ENCODE data around the gene NFE2L3.

NFE2L3 gene

DNA sequence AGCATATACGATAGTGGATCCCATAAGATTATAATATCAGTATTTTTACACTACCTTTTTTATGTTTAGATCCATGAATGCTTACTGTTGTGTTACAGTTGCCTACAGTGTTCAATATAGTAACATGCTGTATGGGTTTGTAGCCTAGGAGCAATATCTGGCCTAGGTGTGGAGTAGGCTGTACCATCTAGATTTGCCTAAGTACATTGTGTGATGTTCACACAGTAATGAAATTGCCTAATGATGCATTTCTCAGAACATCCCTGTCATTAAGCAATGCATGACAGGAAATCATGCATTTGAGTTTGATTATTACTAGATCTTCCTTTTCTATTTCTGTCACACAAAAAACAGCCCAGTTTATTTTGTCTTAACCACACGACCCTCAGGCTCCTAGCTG is 64.1 kb downstream of the NFE2L3 start:
- no peak for DNase-seq (ENCODE audit: low read depth)
- H3K4me3 ChIP-seq (ENCODE audit: low read depth, low read length): no peak overlapping the region
- TF ChIP-seq, protein P1, sequence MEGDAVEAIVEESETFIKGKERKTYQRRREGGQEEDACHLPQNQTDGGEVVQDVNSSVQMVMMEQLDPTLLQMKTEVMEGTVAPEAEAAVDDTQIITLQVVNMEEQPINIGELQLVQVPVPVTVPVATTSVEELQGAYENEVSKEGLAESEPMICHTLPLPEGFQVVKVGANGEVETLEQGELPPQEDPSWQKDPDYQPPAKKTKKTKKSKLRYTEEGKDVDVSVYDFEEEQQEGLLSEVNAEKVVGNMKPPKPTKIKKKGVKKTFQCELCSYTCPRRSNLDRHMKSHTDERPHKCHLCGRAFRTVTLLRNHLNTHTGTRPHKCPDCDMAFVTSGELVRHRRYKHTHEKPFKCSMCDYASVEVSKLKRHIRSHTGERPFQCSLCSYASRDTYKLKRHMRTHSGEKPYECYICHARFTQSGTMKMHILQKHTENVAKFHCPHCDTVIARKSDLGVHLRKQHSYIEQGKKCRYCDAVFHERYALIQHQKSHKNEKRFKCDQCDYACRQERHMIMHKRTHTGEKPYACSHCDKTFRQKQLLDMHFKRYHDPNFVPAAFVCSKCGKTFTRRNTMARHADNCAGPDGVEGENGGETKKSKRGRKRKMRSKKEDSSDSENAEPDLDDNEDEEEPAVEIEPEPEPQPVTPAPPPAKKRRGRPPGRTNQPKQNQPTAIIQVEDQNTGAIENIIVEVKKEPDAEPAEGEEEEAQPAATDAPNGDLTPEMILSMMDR (IDR thresholded peaks at IDR 0.05; ENCODE audit: control insufficient read depth, extremely low read depth, insufficient read depth): no peak

DNA sequence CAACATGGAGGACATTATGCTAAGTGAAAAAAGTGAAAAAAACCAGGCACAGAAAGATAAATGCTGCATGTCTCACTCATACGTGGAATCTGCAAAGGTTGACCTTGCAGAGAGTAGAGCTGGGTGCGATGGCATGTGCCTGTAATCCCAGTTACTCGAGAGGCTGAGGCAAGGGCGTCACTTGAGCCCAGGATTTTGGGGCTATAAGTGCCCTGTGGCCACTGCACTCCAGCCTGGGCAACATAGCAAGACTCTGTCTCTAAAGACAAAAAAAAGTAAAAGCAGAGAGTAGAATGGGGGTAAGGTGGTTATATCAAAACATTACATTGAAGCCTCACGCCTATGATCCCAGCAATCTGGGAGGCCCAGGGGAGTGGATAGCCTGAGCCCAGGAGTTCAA is 72.4 kb downstream of the NFE2L3 start:
- no peak for DNase-seq (ENCODE audit: low read depth)
- no peak overlapping the region for H3K4me3 ChIP-seq (ENCODE audit: low read depth, low read length)
- TF ChIP-seq, protein P1 (IDR thresholded peaks at IDR 0.05; ENCODE audit: control insufficient read depth, extremely low read depth, insufficient read depth): no peak

DNA sequence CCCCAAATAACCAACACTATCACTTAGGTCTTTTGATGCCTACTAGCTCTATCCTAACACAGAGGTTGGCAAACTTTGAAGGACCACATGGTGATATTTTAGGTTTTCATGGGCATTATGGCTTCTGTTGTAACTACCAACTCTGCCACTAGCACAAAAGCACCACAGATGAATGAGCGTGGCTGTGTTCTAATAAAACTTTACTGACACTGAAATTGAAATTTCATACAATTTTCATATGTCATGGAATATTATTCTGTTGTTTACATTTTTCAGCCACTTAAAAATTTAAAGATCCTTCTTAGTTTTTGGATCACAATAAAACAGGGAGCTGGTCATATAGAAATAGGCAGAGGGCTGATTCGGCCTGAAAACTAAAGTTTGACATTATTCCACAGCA is 76.0 kb downstream of the NFE2L3 start:
- H3K4me3 ChIP-seq (ENCODE audit: low read depth, low read length): no peak overlapping the region
- TF ChIP-seq, protein P1 (IDR thresholded peaks at IDR 0.05; ENCODE audit: control insufficient read depth, extremely low read depth, insufficient read depth): no peak
- DNase-seq (ENCODE audit: low read depth): no peak

DNA sequence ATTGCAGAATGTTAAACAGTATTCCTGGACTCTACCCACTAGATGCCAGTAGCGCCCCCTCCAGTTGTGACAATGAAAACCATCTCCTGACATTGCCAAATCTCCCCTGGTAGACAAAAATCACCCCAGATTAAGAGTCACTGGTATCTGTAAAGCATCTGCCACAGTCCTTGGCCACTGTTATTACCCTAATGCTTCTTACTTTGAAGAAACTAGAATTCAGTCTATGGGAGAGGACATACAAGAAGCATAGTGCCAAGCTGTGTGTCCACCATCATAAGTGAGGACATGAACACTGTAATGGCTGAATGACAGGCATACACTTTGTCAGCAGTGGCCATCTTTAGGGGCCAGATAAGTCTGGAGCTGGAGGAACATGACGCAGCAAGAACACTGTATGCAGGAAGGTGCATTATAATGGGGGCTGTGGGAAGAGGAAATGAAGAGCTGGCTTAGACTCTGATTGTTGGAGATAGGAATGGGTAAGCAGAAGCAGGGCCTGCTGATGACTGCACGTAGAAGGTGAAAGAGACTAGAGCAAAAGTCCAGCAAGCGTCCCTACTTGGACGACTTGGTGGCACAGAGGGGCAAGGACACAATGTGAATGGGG is 82.0 kb downstream of the NFE2L3 start:
- H3K4me3 ChIP-seq (ENCODE audit: low read depth, low read length): no peak overlapping the region
- TF ChIP-seq, protein P1 (IDR thresholded peaks at IDR 0.05; ENCODE audit: control insufficient read depth, extremely low read depth, insufficient read depth): no peak
- no peak for DNase-seq (ENCODE audit: low read depth)

All from LNCaP clone FGC (cell line).